Mucosa of gallbladder (tissue), 1 donor: Measurements from ENCODE around the gene HDAC10. TPM values are rescaled to one million over a fixed set of nuclear protein-coding genes. Genes with fewer than 3 reads are reported as not detected.
A peak's percentile ranks its signal among the peaks of the same experiment; 100 is the strongest.

Experiments
- DNase-seq: peaks from one replicate; pipeline ENCODE4 v3.0.0-alpha.2; 2020; ENCODE audit warnings: low spot score
- total RNA-seq: library from RNA; stranded (reverse); gene quantifications from one replicate; pipeline ENCODE4 v1.2.1, GENCODE V29; 2021
- donor health status: DM: no; HTN: no; CAD: no.

Gene HDAC10
- total RNA-seq, 1 donor from 2014 or later: 100 TPM

DNA sequence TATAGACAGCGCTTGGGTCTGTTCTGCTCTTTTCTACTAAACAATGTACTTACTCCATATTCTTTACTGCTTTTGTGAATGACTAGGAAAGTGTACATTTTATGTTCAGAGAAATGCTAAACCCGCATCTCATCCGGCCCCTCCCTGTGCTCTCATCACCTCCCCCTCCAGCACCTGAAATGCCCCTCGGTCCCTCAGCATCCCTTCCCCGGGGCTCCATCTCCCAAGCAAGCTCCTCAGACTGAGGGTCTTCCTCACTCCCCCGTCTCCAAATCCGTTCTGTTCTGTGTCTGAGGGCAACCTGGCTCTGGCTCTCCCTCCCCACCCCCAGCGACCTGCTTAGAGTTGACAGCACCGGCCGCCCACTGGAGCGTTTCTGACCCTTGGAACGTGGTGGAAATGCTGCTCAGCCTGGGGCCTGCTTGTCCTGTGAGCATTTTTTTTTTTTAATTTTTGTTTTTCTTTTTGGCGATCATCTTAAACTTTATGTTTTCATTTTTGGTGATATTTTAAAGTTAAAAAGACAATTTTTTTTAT lies 48.9 kb downstream of the HDAC10 start:
- DNase-seq: no peak

DNA sequence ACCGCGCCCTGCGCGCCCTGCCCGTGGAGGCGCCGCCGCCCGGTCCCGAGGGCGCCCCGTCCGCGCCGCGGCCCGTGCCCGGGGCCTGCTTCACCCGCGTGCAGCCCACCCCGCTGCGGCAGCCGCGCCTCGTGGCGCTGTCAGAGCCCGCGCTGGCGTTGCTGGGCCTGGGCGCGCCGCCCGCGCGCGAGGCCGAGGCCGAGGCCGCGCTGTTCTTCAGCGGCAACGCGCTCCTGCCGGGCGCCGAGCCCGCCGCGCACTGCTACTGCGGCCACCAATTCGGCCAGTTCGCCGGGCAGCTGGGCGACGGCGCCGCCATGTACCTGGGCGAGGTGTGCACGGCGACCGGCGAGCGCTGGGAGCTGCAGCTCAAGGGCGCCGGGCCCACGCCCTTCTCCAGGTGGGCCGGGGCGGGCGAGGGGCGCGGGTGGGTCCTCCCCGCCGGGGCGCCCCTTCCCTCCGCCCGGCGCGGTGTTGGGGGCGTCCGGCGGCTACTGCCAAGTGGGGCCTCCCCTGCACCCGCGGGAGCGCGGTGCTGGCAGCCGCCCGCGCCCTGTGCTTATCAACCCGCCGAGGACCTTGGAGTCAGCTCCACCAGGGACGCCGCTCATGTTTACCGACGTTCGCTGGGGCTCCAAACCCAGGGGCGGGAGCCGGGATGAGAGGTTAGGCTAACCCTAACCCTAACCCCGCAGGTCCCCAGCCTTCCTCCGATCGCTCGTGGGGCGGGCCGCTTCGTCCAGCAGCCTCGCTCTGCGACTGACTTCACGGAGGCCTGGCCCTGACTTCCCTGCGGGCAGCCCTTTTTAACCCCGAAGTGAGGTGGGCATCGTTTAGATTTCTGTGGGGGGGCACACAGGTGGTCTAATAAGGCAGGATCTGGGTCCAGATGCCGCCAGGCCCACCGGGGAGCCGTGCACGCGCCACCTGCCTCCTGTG lies 49.6 kb downstream of the HDAC10 start:
- DNase-seq: no peak

- DNase-seq: peak; percentile 90
Measured at GRCh38 chr22:50200461-50201190, 50.4 kb downstream of the HDAC10 start, which contains the start of gene SELENOO. Gene SELENOO (plus strand): TSS chr22:50201011. CDS start chr22:50201037, 26 bp downstream.

- DNase-seq: no peak
Measured at GRCh38 chr22:50199829-50200460, 51.1 kb downstream of the HDAC10 start.

DNA sequence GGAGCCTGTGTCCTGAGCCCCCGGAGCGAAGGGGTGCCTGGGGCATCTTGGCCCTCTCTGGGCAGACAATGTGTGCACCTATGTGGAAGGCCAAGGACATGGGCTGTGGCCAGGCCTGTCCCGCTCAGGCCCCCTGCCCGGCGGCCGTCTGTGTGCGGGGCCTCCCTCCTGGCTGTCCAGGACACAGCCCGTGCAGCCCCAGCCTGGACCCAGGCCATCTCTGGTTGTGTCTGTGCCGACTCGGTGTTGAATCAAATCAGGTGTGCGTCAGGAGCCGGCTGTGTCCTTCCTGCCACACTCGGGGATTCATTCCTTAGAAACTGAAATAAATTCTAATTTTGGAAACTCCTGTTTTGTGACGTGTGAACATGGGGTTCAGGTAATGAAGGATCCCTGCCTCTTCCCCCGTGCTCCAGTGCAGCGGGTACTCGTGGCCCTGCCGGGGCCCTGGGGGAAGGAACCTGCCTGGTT lies 51.8 kb downstream of the HDAC10 start:
- no peak for DNase-seq

DNA sequence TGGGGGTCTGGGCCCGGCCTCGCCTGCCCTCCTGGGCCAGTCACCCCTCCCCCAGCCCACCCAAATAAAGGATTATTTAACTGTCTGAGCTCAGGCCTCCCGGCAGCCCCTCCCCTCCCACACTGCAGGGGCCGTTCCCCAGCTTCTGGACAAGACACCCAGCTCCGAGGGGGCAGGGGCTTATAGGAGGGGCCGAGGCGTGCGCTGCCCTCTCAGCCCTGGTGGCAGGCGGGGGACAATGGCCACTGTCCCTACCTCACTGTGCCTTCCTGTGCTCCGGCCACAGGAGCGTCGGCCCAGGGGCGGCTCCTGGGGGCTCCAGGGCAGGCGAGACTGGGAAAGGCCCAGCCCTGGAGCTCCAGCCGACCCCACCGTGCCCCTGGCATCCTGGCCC lies 52.4 kb downstream of the HDAC10 start:
- no peak for DNase-seq

GRCh38 chr22:50197856-50198623 lies 53.0 kb downstream of the HDAC10 start:
- no peak for DNase-seq

GRCh38 chr22:50197000-50197800 lies 53.9 kb downstream of the HDAC10 start:
- no peak for DNase-seq

DNA sequence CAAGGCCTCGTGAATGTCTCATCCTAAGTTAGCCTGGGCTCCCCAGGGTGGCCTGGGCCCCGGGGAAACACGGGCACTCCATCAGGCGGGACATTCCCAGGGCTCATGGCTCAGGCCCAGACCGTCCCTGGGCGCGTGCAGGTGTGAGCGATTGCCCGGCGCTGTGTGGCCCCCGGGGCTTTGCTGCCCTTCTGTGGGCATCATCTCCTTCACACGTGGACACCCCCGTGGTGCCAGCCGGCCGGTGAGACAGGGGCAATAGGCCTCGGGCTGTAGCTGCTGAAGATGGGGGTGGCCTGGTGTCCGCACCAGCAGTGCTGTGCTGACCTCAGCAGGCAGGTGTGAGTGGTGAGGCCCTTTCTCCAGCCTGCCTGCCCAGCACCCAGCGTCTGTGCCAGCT lies 54.8 kb downstream of the HDAC10 start:
- DNase-seq: no peak

Other genes with a start within 250 kb of the HDAC10 start
- 0.06 TPM for gene IL17REL, start 238.5 kb downstream of the HDAC10 start, total RNA-seq
- not detected for gene TTLL8, start 193.0 kb downstream of the HDAC10 start, total RNA-seq
- 0.43 TPM for gene MLC1, start 165.8 kb downstream of the HDAC10 start, total RNA-seq
- gene MOV10L1, start 161.3 kb downstream of the HDAC10 start, total RNA-seq: 2.6 TPM
- gene PANX2, start 80.5 kb downstream of the HDAC10 start, total RNA-seq: 0.95 TPM
- 55.1 TPM for gene TRABD, start 65.4 kb downstream of the HDAC10 start, total RNA-seq
- gene SELENOO, start 50.3 kb downstream of the HDAC10 start, total RNA-seq: 37.0 TPM
- 64.4 TPM for gene TUBGCP6, start 6.2 kb downstream of the HDAC10 start, total RNA-seq
- gene MAPK12, start 10.4 kb upstream of the HDAC10 start, total RNA-seq: 23.2 TPM
- 16.7 TPM for gene MAPK11, start 19.1 kb upstream of the HDAC10 start, total RNA-seq
- 1,246 TPM for gene PLXNB2, start 56.4 kb upstream of the HDAC10 start, total RNA-seq
- 24.9 TPM for gene DENND6B, start 75.7 kb upstream of the HDAC10 start, total RNA-seq
- 75.5 TPM for gene PPP6R2, start 92.1 kb upstream of the HDAC10 start, total RNA-seq
- 95.8 TPM for gene SBF1, start 223.8 kb upstream of the HDAC10 start, total RNA-seq
- 5.1 TPM for gene ADM2, start 230.3 kb upstream of the HDAC10 start, total RNA-seq
- gene MIOX, start 235.6 kb upstream of the HDAC10 start, total RNA-seq: 1.6 TPM